NCI-H1436 (cell line): Measurements from ENCODE around the gene PTTG1IP.
"Not testable (repeated sequence)": the region's sequence is repeated elsewhere in the genome, so short reads cannot be mapped to it uniquely, and the experiment has no call there.

Source experiments
- DNase-seq: peaks from one replicate; lab custom pipeline; 2025; lab: John Stamatoyannopoulos, UW

PTTG1IP gene

GRCh38 chr21:44873356-44874239, at the start of gene PTTG1IP:
PTTG1IP (minus strand) TSS chr21:44873690; CDS start chr21:44873616, 74 bp downstream.
- DNase-seq: peak; percentile 97

- DNase-seq: no peak
Measured at GRCh38 chr21:44921928-44922327, 48.4 kb upstream of the PTTG1IP start.

GRCh38 chr21:44920694-44921604, 47.5 kb upstream of the PTTG1IP start, which contains the start of gene ITGB2:
ITGB2 (minus strand) TSS chr21:44920899; CDS start chr21:44910782, 10,117 bp downstream.
- DNase-seq: no peak

GRCh38 chr21:44919913-44920693, 46.6 kb upstream of the PTTG1IP start:
- no peak for DNase-seq

- DNase-seq: no peak
Measured at GRCh38 chr21:44919111-44919912, 45.8 kb upstream of the PTTG1IP start.

GRCh38 chr21:44918581-44919033, 45.1 kb upstream of the PTTG1IP start:
- DNase-seq: no peak

- no peak for DNase-seq
Measured at GRCh38 chr21:44918107-44918470, 44.6 kb upstream of the PTTG1IP start.

GRCh38 chr21:44917446-44918106, 44.1 kb upstream of the PTTG1IP start:
- no peak for DNase-seq

GRCh38 chr21:44916965-44917364, 43.5 kb upstream of the PTTG1IP start:
- DNase-seq: no peak

GRCh38 chr21:44914176-44914874, 40.8 kb upstream of the PTTG1IP start:
- DNase-seq: no peak

GRCh38 chr21:44913425-44914175, 40.1 kb upstream of the PTTG1IP start:
- DNase-seq: no peak

- DNase-seq: not testable (repeated sequence)
Measured at GRCh38 chr21:44912506-44913412, 39.3 kb upstream of the PTTG1IP start.

GRCh38 chr21:44912158-44912473, 38.6 kb upstream of the PTTG1IP start:
- no peak for DNase-seq

- no peak for DNase-seq
Measured at GRCh38 chr21:44911384-44912157, 38.1 kb upstream of the PTTG1IP start.

GRCh38 chr21:44911068-44911383, 37.5 kb upstream of the PTTG1IP start:
- no peak for DNase-seq

- no peak for DNase-seq
Measured at GRCh38 chr21:44910229-44911067, 37.0 kb upstream of the PTTG1IP start.

- no peak for DNase-seq
Measured at GRCh38 chr21:44909719-44910118, 36.2 kb upstream of the PTTG1IP start.
